HT-29 (cell line): ENCODE results near the gene BACH2. TPM values are rescaled to one million over a fixed set of nuclear protein-coding genes. Genes with fewer than 3 reads are reported as not detected.

Experiments
- DNase-seq: peaks from one replicate; pipeline ENCODE4 v3.0.0-alpha.2; 2015; ENCODE audit warnings: low spot score
- total RNA-seq: library from RNA; depleted of rRNA; stranded (reverse); fragments of >200 nt; shearing (Covaris generic); gene quantifications from 2 replicates; pipeline ENCODE4 v1.2.3, GENCODE V29; 2014

Gene BACH2
- total RNA-seq, 1 experiment from 2014 or later, result not detected

DNA sequence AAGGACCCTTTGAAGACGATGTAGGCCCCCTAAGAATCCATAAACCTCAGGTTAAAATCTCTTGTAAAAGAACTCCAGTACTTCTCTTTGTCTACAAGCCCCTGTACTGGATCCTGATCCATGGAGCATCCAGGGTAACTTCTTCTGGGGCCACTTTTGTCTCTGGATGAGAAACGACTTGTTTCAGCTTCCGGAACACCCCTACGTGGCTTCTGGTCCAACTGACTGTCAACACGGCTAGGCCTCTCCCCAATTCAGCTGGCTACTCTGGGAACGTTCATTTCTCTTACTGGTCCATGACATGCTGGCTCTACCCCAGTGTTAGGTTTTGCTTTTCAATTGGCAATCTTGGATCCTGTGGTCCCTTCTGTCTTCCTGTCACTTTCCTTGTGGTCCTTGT lies 198.0 kb downstream of the BACH2 start:
- no peak for DNase-seq

DNA sequence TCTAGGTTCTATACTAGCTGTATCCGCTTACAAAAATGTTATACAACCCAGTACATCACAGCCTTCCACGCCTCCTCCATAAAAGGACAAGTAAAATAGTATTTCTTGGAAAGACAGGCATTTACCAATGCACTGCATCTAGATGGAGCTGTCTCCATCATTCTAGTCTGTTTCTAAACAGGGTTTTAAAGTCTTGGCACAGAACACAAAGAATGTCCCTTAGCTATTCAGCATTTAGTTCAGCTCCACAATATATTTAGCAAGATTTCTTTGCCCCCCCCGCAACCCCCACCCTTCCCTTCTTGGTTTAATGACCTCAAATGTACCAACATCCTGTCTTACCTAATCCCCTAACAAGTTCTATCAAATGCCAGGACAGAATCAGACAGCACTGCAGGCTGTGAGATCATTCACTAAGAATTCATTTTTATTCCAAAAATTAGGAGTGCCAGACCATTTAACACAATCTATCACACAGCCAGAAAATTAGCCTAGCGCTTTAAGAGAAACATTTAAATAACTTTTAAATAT lies 198.6 kb downstream of the BACH2 start:
- no peak for DNase-seq

DNA sequence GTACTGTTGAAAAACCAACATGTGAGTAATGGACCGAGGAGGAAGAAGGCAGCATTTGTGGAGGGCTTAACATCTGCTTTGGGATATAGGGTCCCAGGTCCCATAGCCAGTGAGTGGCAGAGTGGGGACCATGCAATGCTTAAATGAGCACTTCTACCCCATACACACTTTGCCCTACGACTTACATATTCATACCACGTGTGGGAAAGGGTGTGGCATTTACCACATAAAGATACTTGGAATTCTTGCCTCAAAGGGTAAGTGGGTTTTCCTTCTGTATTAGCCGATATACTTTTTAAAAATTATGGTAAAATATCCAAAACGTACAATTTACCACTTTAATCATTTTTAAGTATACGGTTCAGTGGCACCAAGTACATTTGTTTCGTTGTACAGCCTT lies 199.3 kb downstream of the BACH2 start:
- no peak for DNase-seq

DNA sequence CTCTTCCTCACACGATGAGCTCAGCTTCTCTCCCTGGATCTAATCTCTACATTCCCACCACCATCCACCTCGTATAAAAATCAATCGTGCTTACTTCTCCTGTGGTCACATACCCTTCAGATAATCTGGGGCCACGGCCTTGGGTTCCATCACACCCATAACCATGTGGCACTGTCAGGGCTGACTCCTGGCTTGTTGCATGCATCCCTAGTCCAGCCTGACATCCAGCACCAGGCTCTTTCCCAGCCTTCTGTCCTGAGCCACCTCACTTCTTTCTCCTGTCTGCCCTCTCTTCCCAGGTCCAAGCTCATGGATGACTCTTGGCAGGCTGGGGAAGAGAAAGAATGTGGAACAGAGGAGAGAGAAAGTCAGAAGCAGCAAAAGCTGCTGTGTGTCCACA lies 199.8 kb downstream of the BACH2 start:
- no peak for DNase-seq

DNA sequence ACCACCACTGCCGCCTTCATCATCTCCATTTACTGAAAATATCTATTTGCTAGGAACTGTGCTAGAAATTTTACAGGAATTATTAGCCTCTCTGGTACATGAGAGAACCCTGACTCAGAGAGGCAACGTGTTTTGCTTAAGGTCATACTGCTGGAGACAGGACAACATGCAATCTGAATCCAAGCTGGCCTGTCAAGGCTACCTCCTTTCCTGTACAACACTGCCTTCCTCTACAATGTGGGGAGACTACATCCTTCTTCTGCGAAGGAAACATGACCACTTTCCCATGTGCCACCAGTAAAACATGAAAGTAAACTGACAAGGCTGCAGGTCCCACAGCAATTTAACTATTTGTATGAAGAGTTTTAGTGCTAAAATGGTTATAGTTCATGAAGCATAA lies 200.9 kb downstream of the BACH2 start:
- no peak for DNase-seq

DNA sequence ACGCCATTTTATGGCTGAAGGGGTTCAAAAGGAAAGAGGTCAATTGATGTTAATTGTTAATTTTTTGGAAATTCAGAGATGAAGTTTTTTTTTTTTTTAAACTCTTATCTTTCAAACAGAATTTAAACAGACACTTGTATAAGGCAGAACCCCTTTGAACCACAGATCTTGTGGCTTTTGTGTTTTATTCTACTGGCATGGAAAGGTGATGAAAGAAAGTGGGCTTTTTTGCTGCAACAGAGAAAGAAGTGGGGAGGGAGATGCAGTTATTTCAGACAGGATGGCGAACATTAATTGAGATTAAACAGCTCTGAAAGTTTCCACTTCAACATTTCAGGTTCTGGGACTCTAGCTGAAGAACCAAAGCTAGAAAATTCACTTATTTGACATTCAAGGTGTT lies 201.5 kb downstream of the BACH2 start:
- DNase-seq, result no peak

DNA sequence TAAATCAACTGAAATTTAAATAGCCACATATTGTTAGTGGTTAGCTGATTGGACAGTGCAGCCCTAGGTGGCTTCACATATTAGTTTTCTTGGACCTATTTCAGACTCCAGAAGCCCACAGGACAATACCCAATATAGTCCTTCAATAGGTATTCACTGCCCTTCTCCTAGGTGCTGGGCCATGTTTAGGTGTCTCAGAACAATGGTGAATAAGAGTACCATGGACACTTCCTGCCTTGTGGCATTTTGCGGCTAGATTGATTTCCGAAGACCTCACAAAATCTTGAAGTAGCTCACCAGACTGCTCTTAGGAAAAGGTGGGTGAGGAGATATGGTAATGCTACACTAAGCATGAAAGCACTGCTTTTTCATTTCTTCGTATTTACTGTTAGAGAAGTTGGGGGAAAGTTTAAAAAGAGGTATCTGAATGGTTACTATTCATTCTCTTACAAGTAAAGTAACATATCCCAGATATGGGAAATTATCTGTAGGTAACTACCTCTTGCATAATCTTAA lies 203.0 kb downstream of the BACH2 start:
- no peak for DNase-seq

DNA sequence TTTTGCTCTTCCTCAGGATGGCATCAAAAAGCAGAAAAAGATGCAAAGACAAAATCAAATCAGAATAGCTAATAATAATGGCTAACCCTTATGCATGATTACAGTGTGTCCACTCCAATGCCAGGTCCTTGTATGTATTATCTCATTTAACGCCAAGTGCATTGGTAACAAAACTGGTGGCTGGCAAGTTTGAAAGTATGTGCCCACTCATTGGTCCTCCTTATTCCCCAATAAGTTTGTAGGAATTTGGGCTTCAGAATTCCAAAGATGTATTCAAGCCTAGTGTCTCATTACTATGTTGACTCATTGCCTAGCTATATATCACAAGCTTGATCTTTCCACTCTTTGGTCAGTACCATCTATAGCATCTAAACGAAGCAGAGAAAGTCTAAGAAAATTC lies 205.8 kb downstream of the BACH2 start:
- DNase-seq, result no peak

DNA sequence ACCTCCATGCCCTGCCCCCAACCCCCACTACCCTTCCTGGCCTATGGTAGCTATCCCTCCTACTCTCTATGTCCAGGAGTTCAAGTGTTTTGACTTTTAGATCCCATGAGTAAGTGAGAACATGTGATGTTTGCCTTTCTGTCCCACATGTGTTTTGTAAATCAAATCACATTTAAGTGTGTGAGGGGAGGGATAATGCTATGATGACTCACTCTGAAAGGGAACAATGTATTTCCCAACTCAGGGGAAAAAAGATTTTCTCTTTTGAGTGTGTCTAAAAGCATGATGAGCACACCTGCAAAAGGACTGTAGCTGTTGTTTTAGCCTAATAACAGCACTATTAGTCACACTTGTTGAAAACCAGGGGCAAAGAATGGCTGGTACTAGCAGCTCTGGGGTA lies 208.6 kb downstream of the BACH2 start:
- no peak for DNase-seq

DNA sequence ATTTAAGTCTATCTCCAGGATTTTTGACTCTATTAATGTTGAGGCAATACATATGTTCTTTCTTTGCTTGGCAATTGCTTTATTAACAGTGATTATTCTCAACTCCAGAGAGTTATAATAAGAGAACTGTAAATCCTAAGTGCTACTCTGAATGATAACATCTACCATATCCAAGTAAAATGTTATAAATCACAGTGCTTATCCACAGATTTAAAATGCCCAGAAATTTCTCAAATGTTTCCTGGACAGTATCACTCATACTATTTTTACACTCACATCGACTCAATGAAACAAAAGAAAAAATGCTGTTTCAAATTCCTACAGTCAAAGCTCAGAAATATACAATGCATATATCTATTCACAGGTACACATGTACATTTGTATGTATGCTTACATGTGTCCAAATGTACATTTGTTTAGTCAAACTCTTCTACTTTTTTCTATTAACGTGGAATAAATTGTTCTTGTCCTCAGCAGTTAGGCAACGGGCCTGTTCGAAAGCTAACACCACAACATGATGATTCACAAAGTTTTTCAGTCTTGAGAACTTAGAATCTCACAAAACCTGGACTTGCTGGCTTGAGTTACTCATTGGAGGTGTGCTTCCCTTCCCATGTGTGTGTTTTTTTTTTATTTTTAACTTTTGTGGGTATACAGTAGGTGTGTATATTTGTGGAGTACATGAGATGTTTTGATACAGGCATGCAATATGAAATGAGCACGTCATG lies 209.4 kb downstream of the BACH2 start:
- DNase-seq, result no peak

DNA sequence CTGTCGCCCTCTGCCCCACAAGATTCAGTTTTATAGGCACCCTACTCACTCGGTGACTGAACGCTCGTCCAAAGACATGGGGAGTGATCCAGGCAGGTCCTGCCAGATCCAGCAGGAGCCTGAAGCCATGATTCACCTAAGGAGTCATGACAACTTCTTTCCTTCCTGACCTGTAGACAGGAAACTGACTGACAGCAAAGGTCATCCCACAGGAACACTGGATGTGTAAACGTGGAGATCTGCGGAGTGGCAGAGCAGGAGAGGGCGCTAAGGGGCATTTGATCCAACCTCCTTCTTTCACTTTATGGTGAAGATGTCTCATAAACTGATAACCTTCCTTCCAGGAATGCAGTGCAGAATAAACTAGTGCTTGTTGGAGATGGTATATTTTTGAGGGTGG lies 210.1 kb downstream of the BACH2 start:
- DNase-seq, result peak; percentile 7

DNA sequence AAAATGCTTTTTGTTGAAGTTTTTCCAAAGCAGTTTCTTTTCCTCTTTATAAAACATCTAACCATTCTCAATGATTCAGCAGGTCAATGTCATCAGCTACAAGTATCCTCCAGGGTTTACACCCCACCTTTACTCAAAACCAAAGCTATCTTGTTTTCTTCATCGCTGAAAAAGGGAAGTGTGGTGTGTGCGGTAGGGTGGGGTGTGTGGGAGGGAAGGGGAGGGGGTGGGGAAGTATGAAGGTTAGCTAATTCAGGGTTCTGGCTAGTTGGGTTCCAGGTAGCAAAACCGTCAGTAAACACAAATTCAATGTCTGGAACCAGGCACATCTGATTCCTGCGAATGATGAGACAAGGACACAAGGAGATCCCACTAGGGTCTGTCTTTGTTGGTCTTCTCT lies 212.8 kb downstream of the BACH2 start:
- DNase-seq, result no peak

DNA sequence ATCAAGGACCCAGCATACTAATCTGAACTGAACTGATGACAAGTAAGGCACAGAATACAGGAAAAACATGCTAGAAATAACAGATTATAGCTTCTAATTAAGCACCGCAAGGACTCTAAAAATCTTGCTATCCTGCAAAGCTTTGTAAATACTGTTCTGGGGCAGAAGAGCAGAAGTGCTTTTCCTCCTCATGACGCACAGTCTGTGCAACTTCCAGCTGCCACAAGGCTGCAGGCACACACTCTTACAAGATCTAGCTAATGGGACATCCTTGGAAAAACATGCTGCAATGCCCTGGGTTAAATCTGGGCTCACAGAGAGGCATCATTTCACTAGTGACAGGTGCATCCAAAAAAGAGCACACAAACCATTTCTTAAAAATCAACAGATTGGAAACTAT lies 213.8 kb downstream of the BACH2 start:
- no peak for DNase-seq

DNA sequence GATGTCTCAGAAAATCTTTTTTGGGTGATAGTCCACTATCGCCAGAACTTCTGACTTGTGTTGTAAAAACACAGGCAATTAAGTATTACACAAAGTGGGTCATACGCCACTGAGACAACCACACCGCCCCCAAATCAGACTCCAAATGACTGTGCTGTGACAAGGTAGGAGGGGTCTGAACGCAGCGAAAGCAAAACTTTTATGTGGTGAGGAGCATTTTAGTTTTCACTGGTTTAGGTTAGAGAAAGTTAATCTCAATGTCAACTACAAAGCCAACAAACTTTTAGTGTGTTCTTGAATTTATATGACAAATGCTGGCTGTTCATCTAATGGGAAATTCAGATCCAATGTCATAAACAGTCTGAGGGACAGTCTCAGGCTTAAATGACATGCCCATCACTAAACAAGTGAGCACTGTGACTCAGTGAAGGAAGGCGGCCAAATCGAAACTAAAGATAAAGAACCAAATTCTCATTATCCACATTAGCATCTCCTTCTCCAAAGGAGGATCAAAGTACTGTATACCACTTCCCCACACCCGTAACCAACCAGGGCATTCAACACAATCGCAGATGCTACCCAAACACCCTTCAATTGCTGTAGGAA lies 215.7 kb downstream of the BACH2 start:
- no peak for DNase-seq

DNA sequence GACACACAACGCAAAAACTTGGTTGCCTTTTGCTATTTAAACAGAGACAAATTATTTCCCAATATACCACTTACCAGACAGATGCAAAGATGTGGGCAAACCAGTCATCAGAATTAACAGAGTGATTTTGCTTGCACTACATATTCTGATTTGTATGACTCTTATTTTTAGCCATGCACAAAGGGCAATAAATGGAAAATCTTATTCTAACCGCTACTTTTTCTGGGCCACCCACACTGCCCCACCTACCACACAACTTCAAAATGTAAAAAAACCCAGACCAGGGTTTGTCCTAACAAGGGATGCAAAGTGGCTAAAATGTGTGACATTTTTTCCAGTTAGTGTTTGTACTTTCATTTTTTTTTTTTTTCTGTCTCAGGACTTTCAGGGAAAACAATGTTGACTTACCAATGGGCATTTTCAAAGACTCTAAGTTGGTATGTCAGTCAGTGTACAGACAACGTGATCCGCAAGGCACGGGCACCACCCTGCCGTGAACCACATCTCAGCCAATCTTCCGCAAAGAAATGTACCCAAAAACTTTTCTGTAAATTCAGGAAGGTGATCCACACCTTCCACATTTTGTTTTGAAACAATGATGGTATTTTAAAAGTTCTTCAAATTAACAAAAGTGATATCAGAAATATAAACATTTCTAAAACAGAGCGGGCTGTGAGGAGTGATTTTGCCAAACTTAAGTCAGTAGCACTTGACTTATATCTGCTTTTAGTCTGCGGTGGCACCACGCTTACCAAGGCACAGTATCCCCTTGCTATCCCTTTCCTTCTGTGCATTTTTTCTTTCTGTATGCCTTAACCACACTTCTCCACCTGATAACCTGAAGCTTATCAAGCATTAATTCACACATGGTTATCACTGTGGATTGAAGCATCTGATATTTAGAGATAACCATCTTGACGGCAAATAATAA lies 216.8 kb downstream of the BACH2 start:
- no peak for DNase-seq

DNA sequence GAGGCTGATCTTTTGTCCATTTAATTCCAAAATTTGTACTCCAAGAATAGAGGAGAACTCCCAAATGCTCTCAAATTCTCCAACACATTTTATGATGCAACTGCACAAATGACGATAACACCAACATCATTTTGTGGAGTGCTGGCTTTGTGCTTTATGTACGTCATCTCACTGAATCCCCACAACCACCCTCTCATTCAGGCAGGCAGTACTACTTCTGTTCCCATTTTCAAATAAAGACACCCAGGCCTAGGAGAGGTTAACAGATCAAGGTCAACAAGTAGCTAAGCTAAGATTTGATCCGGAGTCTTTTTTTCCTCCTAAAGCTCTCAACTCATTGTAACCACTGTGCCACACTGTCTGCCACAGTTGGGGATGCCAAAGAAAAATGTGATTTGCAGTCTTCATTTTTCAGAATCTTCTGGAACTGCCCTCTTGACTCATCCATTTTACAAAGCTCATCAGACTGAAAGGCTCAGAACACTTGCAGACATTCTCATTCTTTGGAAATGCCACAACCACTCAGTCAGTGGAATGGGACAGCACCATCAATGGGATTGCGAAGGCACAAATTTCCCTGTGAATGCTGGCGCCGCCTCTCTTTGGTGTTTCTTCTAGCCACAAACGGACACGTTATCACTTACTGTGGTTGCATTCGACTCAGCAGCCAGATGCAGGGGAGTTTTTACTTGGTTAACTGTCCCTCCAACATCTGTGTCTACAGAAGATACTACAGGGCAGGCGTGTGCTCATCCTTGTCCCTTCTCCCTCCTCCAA lies 217.9 kb downstream of the BACH2 start:
- DNase-seq, result no peak

DNA sequence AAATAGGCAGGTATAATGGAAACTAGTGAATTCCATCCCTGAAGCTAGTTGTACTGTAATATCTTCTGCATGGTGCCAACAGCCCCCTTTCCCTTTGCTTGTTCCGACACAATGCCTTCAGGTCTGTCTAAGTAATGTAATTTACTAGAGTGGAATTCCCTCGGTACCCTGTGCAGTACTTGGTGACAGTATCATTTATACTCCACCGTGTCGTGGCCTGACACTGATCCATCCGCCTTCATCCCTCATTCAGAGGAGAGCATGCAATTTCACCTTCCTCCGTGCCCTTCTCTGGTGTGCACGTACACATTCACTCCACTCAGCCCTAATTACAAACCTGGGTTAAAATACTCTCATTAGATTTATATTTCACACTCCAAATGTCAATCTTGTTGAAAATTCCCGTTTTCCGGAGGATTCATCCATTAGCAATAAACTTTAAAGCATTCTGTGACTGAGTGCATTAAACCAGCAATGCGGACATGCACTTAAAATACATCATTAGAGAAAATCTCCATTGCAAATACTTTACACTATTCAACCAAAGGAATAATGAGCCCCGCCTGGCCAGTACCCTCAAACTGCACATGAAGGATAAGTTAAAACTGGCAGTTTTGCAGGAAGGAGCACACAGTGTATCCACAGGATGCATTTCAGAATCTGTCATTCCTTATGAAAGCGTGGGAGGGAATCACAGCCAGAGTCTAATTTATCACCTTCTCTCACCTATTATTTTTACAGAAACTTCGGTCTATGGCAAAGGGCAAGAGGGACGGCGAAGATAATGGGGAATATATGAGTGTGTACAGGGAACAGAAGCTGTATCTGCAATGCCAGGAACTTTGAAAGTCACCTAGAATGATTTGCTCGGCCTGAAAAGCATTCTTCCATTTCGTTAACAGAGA lies 219.9 kb downstream of the BACH2 start:
- no peak for DNase-seq

DNA sequence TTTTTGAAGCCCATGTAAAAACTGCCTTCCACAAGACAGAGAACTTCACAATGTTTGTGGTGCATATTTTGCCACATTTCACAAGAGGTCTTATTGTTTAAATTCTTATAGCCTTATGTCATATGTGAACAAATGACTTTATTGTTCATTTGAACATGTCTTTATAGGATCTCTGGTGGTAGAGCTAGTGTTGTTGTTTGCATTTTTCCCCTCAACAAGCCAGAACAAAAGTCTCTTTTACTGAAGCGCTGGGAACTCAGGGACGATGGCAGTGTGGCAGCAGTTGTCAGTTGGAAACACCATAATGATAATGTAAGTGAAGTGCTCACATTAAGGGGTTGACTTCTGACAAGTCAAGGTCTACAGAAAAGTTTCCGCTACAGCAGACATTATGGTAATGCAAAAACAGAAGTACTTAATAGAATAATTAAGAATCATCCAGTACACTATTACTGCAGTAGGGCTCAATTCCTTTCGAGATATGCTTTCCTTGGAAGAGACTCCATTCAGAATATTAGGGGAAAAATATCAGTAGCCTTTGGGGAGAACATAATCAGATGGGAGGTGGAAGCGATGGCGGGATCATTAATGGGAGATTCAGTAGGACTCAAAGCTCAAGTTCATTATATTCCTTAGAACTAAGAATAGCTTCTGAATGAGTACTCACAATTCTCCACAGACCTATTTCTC lies 222.3 kb downstream of the BACH2 start:
- DNase-seq, result no peak

DNA sequence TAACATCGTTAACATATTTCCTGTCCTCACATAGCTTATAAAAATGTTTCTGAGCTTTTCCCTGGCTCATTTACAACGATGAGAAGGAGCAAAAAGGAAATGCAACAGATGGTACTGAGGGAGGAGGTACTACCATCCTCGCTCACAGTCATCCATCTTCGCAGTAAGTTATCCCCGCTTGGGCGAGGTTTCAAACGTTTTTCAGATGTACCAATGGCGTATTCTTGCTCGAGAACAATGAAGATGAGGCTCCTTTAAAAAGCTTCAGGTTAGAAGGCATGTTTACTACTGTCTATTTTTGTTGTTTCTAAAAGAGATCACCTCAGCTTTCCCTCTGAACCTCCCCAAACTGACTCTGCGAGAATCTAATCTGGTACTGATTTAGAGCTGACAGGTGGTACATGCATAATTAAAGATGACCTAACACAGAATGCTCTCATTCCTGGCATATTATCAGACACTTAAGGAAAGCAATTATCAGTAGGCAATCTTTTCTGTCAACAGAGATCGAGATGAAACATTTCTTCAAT lies 223.6 kb downstream of the BACH2 start:
- no peak for DNase-seq
